ENCODE results near the gene SYTL3.

- TF ChIP-seq CTCF (IDR thresholded peaks at IDR 0.05) (no peak), POLR2A (IDR thresholded peaks at IDR 0.05) (no peak)
These were observed 159.3 kb downstream of the SYTL3 start for GRCh38 chr6:158808941-158809678.
